Activated CD8-positive, alpha-beta memory T cell treated with anti-CD3 and anti-CD28 coated beads, Interleukin-2, amount 50 U/mL, for 24 hours (primary cell): ENCODE data around the gene PUS10.
"Not testable (repeated sequence)": the region's sequence is repeated elsewhere in the genome, so short reads cannot be mapped to it uniquely, and the experiment has no call there.

Source experiments
- DNase-seq: peaks from one replicate; pipeline ENCODE4 v3.0.0-alpha.2; 2020; ENCODE audit errors: extremely low read depth

The PUS10 gene

DNA sequence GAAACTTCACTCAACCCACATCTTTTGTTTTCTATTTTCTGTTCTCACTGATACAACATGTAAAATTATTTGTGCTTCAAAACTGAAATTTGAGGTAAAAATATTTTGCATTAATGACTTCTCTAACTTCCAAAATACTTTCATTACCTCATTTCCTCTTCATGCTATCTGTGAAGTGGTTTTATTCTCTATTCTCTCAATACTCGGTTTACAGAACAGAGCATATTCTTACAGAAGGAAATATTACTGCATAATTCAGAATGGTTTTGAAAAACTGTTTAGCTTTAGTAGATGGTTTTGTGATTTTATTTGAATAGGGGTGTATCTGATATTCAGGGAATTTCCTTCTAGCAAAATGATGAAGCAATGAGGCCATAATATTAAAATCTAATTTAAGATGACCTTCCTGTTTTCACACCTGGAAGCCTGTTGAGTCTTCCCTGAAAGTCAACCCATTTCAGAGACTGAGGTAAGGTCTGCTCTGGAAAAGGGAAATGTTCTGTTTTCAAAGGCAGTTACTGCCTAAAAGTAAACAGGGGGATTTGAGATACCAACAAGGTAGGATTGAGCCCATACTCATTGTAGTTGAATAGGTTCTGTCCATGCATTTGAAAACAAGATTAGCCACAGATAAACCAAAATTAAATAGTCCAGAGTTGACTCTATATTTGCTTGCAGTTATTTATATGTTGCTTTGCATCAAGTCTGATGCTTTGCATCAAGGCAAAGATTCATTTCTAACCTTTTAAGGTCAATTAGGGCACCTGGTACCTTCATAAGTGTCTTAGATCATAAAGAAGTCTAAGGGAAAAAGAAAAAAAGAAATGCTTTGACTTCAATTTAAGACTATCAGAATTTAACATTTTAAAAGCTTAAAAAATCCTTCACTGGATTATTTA lies 51.3 kb downstream of the PUS10 start:
- no peak for DNase-seq

DNA sequence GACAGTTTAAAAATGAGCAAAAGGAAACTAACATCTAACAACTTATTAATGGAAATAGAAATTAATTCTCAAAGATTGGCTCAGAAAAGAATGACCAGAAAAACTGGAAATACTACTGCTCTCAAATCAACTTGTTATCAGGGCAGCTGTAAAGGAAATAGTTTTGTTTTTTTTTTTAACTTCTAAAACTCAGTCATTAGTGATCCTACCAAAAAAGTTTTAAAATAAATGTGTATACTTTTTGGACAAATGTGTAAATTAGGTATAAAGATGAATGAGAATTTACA lies 52.6 kb downstream of the PUS10 start:
- DNase-seq: no peak

DNA sequence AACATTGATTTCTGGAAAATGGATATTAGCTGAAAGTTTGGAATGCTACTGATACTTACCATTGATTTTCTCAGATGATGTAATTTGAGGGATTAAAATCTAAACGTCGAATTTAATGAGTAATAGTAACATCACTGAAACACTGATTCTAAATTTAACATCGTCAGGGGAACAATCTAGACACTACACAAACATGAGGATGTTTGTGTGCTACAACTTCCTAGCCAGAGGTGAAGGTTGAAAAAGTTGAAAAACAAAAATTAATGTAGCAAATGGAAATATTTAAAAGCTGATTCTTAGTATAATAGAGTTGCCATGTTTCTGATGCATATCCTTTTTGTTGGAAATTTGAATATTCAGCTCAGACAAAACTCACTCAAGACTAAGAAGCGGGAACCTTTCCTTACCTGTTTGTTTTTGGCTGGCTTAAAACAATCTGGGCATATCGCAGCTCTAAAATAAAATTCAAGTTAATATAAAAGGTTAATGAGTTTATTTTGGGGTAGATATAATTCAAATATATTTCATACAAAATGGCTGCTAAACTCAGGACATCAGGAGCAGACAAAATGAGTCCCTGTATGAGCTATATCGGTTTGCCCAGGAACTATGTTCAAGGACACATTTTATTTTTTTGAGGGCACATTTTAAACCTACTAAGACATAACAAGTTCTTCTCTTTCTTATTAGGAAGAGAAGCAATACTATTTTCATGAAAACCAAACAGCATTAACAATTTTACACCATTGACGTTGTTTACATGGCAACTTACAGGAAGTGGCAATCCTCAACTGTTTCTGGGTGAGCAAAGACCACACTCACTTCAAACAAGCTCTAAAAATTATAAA lies 53.2 kb downstream of the PUS10 start:
- no peak for DNase-seq

DNA sequence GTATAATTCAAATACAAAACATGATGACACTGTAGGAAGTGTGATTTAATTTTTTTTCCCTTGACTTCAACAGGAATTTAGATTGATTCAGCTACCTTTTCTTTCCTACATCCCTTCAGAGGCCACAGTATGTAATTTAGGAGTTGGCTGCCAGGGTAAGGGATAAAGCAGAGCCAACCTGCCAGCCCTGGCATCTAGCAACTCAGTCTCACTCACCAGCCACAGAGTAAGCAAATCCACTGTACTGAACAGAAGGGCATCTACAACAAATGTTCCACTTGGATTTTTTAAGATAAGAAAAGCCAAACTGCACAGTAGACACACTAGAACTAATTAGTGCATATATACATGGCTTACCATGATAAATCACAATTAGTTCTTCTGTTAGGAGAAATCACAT lies 54.9 kb downstream of the PUS10 start:
- no peak for DNase-seq

DNA sequence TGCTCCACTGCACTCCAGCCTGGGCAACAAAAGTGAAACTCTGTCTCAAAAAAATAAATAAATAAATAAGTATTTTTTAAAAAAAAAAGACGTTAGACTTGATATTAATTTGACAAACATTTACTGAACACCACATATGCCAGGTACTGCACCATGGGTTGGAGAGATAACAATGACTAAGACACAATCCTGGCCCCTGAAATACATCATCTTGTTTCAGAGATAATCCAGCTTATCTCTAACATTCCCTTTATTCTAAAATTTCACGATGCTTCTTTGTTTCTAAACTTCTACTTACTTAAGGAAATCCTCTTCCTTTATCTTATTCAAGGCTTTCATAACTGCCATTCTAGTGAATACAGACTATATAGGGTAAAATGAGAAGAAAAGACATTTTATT lies 55.5 kb downstream of the PUS10 start:
- DNase-seq: no peak

DNA sequence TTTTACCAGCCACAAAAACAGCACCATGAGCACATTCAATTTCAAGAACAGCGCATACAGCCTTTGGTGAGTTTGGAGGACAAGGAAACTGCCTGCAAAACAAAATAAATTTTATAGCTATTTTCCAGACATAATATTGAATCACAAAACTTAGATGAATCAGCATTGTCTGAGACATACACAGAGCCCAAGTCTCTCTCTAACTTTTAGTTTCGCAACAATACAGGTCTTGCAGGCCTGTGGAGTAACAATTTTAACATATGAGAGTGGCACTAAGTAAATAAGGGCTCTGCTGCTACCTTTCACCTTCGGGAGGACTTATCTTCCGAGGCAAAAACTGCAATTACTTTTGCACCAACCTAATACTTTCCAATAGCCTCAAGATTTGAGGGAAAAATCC lies 56.6 kb downstream of the PUS10 start:
- DNase-seq: no peak

DNA sequence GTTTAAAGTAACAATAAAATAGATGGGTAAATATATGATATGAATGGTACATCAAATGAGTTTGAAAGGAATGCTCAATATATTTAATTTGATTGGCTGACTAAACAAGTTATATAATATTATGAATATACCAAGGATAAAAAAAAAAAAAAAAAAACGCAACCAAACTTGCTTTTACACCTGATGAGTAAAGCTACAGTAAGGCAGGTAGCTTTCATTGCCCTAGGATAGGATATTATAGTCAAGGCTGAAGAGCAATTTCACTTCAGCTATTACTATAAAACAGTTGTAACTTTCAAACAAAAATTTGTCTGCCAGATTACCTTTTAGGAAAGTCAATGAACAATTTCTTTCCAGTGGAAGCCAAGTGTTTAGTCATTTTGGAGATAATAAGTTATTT lies 57.3 kb downstream of the PUS10 start:
- DNase-seq: no peak

DNA sequence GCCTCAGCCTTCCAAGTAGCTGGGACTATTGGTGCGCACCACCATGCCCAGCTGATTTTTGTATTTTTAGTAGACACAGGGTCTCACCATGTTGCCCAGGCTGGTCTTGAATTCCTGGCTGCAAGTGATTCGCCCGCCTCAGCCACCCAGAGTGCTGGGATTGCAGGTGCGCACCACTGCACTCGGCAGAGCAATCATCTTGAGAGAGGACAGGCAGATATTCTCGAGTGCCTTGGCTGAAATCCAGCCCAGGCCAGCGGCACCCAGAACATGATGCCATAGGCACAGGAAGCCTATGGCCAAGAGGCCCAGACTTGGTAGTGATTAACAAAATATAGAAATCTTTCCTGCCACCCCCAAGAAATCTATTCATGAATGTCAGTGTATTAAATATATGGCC lies 58.6 kb downstream of the PUS10 start:
- no peak for DNase-seq

DNA sequence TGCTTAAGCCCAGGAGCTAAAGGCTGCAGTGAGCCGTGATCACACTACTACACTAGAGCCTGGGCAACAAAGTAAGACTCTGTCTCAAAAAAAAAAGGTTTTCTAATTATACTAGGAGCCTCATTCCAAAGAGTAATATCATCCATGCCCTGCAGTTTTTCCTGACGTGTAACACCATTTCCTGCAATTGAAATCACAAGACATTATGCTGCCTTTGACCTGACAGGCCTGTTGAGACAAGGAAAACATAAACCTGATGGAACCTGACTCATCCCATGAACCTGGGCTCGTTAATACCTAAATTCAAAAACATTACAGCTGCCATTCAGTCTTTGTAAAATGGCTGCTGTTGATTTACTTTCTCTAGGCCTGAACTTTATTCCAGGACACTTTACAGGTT lies 59.3 kb downstream of the PUS10 start:
- DNase-seq: no peak

DNA sequence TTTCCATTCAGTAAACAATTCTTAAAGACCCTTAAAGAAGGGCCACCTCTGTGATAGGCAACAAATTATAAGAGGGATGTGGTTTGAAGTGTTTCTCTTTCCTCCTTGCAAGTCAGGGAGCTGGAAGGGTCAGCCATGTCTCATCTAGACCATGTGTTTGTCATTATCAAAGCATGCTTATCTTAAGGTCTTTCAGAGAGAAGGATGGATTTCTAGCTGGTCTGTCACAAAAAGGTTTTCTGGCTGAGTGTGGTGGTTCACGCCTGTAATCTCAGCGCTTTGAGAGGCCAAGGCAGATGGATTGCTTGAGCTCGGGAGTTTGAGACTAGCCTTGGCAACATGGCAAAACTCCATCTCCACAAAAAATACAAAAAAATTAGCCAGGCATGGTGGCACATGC lies 59.7 kb downstream of the PUS10 start:
- DNase-seq: no peak

DNA sequence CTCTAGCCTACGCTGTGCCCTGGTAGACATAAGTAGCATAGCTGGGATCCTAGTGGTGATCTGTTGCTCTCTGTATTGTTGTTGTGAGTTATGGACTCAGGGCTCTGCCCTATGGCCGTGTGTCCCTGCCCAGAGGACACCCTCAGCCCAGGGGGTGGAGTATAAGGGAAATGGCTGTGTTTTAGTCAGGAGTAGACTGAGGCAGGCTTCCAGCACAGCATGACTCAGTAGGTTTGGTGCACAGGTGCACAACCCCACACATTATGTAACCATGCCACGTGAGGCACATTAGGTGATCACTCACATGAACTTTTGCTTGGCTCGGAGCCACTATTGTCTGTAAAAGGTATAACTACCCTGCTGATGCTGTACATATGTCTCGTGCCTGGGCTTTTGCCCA lies 60.4 kb downstream of the PUS10 start:
- DNase-seq: no peak

DNA sequence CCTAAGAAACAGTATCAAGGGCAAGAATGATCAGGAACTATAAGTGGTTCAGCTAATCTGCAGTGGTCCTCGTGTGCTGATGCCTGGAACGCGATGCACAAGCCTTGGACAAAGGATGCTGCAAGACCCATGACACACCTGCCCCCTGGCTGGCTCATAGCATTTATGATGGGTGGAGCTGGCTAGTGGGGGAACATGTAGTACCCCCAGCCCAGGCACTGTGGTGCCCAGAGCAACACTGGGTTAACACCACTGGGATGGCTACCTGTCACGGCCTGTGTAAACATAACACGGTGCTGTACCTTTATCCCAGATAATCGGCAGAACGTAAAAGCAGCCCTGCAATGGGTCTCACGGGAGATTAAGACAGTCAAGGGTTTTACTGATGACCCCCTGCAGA lies 60.8 kb downstream of the PUS10 start:
- DNase-seq: no peak

DNA sequence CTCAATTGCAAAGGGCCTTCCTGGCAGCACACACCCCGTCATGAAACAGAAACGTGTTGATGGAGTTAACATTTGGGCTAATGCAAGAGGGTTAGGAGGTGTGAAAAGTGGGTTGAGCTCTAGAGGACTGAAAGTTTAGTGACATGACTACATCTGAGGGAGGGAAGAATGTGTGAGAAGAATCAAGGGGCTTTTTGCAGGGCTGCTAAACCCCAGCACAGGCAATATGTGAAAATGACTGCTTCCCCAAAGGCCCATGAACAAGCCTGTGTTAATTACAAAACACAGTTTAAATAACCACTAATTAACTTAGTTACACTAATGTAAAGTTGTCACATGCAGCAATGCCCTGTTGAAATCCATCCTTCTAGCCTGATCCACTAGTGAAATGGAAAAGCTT lies 63.9 kb downstream of the PUS10 start:
- no peak for DNase-seq

DNA sequence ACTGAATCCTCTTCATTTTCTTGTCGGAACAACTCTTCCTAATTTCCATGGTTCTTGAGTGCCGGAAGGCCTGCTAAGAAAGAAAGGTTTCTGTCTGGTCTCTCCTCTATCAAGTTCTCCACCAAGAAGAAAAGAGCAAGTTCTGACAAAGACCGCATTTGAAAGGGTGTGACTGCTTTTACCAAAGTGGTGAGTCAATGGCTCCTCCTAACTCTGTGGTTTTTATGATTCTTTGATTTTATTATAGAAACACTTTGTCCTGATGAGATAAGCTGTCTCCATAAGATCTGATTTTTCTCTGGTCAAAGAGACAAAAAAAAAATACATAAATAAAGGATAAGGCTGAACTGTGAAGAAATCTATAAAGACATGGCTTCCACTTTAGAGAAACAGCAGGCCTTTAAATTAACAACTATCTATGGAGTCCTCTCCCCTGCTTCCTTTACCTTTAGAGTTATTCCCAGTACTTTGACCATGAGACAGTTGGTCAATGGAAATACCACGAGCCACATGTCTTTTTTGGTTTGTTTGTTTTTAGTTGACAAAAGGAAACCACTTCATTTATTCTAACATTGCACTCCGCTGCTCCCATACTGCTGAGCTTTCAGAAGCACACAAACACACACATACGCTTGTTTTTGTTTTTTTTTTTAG lies 69.0 kb downstream of the PUS10 start:
- DNase-seq: no peak

DNA sequence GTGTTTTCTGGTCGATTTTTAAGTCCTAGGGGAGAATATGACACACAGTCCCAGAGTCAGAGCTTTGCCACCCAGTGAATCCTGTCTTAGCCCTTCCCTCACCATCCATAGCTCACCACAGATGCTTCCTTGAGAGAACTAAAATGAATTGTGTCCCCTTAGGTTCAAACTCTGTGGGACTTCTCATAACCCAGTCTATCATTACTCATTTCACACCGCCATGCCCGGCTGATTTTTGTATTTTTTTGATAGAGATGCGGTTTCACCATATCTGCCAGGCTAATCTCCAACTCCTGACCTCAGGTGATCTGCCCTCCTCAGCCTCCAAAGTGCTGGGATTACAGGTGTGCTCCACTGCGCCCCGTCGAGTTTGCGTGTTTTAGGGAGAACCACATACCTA lies 69.9 kb downstream of the PUS10 start:
- no peak for DNase-seq

DNA sequence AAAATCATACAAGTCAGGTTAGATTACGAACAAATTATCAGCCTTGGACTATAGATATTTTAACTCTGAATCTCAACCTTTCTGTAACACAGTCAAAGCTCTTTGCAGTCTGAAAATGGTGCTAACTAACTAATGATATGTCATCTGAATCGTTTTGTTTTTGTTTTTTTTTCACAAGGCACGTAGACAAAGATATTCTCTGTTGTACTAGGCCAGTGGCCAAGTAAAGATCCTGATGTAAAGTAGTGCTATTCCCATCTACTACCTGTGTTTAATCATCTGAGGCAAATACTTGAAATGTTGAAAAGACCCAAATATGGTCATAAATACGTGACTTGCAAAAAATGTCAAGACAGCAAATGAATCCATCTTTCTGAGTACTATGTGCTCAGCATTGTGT lies 71.0 kb downstream of the PUS10 start:
- DNase-seq: no peak

DNA sequence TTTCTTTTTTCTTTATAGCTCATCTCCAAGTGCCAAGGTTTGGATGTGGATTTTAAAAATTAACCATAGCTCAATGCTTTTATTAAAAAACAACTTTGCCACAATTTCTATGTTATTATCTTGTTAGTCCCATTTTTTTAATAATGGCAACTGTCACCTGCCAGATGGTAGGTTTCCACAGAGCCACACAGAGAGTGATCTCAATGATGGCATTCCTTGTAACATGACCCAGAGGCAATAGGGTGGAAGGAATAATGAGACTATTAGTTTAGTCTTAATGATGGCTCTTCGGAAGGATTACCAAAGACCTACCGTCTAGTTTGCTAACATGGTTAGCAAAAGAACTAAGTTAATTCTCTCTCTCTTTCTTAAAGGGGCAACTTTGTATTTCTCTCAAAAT lies 72.7 kb downstream of the PUS10 start:
- DNase-seq: no peak

DNA sequence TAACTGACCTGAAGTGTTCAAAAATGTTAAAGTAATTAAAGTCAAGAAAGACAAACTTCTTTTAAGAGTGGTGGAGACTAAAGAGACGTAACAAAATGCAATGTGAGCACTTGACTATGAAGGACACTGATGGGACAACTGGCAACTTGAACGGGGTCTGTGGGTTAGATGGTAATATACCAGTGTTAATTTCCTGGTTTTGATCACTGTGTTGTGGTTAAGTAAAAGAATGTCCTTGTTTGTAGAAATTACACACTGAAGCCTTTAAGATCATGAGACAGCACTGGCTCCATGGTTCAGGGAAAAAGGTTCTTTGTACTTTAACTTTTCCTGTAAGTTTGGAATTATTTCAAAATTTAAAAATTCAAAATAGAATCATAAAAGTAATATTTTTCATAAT lies 78.4 kb downstream of the PUS10 start:
- no peak for DNase-seq

DNA sequence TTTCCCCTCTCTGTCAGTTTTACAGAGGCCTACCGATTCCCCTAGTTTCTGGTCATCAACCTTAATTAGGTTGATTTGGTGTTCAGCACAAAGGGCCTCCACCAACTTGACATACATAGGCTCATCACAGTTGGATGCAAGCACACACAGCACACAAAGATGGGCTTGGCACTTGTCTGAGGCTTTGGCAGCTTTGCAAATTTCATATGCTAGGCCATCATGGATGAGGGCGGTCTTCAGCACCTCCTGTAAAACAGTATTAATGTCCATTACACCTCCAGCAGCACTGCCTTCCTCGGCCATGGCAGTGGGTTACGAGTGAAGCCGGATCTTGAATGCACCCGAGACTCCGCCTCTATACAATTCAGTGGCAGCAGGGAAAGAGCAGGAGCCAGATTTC lies 79.8 kb downstream of the PUS10 start:
- DNase-seq: no peak

DNA sequence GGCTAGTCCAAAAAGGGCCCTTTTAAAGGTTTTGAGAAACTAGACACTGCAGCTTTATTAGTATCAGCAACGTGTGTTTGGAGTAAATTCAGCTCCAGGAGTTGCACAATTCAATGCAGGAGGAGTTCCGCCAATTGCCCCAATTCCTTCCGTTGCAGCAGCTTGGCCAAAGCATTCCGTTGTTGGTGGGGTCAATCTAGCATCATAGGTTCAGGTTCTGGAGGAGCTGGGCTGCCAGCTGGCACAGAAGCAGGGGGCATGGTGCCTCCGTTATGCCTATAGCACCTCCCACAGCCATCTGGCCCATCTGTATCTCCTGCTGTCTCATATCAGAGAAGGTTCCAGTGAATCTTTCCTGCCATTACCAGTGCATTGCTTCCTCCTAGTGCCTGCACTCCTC lies 81.3 kb downstream of the PUS10 start:
- no peak for DNase-seq

DNA sequence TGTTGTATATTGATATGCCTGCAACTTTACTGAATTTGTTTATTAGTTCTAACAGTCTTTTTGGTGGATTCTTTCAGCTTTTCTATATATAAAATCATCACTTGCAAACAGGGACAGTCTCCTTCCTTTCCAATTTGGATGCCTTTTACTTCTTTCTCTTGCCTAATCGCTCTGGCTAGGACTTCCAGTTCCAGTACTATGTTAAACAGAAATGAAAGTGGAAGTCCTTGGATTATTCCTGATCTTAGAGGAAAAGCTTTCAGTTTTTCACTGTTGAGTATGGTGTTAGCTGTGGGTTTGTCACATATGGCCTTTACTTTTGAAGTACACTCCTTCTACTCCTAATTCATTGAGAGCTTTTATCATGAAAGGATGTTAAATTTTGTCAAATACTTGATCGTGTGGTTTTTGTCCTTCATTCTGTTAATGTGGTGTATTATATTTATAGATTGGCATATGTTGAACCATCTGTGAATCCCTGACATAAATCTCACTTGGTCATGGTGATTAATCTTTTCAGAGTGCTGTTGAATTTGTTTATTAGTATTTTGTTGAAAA lies 83.8 kb downstream of the PUS10 start:
- no peak for DNase-seq

DNA sequence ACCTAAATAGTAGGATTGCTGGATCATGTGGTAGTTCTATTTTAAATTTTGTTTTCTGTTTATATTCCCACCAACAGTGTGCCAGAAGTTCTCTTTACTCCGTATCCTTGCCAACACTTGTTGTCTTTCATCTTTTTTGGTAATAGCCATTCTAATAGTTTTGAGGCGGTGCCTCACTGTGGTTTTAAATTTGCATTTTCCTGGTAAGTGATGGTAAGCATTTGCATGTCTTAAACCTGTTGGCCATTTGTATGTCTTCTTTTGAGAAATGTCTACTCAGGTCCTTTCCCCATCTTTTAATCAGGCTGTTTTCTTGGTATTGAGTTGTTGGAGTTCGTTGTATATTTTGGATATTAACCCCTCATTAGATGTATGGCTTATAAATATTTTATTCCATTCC lies 85.1 kb downstream of the PUS10 start:
- no peak for DNase-seq

DNA sequence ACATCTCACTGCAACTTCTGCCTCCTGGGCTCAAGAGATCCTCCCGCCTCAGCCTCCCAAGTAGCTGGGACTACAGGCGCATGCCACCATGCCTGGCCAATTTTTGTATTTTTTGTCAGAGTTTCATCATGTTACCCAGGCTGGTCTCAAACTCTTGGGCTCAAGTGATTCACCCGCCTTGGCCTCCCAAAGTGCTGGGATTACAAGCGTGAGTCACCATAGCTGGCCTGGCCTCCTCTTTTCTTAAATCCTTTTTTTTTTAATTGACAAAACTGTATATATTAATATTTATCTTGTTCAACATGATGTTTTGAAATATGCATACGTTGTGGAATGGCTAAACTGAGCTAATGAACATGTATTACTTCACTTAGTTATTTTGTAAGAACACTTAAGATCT lies 86.0 kb downstream of the PUS10 start:
- DNase-seq: not testable (repeated sequence)
